Transverse colon (tissue), 4 donors: ENCODE measurements around the gene SLC5A4. TPM values are rescaled to one million over a fixed set of nuclear protein-coding genes. Genes with fewer than 3 reads are reported as not detected.

Experiments used
- DNase-seq: peaks from one replicate; pipeline ENCODE4 v3.0.0-alpha.2; 2019
- H3K27ac ChIP-seq, 4 donors: fragments of 200-600 bp; sonication (generic); 2 replicates each; pipeline ENCODE4 v1.5.1; 2016 to 2018; ENCODE audit warnings: inconsistent platforms in 4 of 4
- H3K27me3 ChIP-seq: fragments of 200-600 bp; sonication (generic); 2 replicates; pipeline ENCODE4 v1.5.1; 2017; ENCODE audit warnings: inconsistent platforms
- H3K36me3 ChIP-seq, 4 donors: fragments of 200-600 bp; sonication (generic); 2 replicates each; pipeline ENCODE4 v1.5.1; 2017 to 2019; ENCODE audit warnings: inconsistent platforms in 4 of 4
- H3K4me1 ChIP-seq, 4 donors: fragments of 200-600 bp; sonication (generic); 2 replicates each; pipeline ENCODE4 v1.5.1; 2017 to 2020; ENCODE audit warnings: inconsistent platforms in 4 of 4
- H3K4me3 ChIP-seq, 4 donors: fragments of 200-600 bp; sonication (generic); 1 replicate in 1 of 4; 2 replicates in 3 of 4; pipeline versions ENCODE4 v1.5.1 to v1.6.1; 2017 to 2019; ENCODE audit warnings: inconsistent platforms in 4 of 4
- H3K9me3 ChIP-seq, 2 donors: fragments of 200-600 bp; sonication (generic); 2 replicates each; pipeline ENCODE4 v1.5.1; 2017 to 2019; ENCODE audit warnings: inconsistent platforms in 2 of 2
- EP300 ChIP-seq: sonication (generic); formaldehyde crosslinking; IDR thresholded peaks from one replicate; pipeline ENCODE4 v1.6.1; 2017; ENCODE audit warnings: antibody characterized with exemption, low read depth
- POLR2A ChIP-seq: fragments of 450-650 bp; IDR thresholded peaks from one replicate; pipeline ENCODE4 v1.6.1; 2016; ENCODE audit warnings: antibody characterized with exemption, mild to moderate bottlenecking, moderate library complexity
- POLR2AphosphoS5 ChIP-seq, 3 donors: sonication (generic); formaldehyde crosslinking; IDR thresholded peaks; one replicate each; pipeline ENCODE4 v1.6.1; 2016; ENCODE audit warnings: antibody characterized with exemption in 3 of 3
- WGBS, 2 donors: methylation state at CpG; one replicate each; pipeline ENCODE4 v1.1.5; 2018; ENCODE audit warnings: low coverage in 1 of 2; 5-methylcytosine and 5-hydroxymethylcytosine counted together
- in situ Hi-C, 4 donors: fragments of 200-750 bp; cut with MboI; loops; one replicate each; pipeline versions ENCODE4 v1.15.0 to v1.15.1; 2017; ENCODE audit warnings: low sequenced_read_pairs in 3 of 4, low pct_ligation_motif_present in 1 of 4, low pct_unique_long_range_greater_than_20kb in 1 of 4
- intact Hi-C: fragments of 100-400 bp; cut with DNase I; formaldehyde crosslinking; loops from one replicate; pipeline ENCODE4 v1.15.1; 2023; ENCODE audit warnings: low total_unique reads
- small RNA-seq, 4 donors: library from RNA; depleted of rRNA; stranded (forward); fragments of <200 nt; gene quantifications; one replicate each; pipeline ENCODE3, GENCODE V24; 2016
- total RNA-seq, 4 donors: library from RNA; depleted of rRNA; stranded (reverse); fragments of >200 nt; gene quantifications; one replicate each; pipeline ENCODE4 v1.1.0, GENCODE V29; 2016
- TF ChIP-seq, protein P1 (sequence below), 5 experiments: fragments of 200-600 bp in 3 of 5; fragments of 450-650 bp in 2 of 5; sonication (generic) in 3 of 5; IDR thresholded peaks; 1 replicate in 2 of 5; 2 replicates in 3 of 5; pipeline ENCODE4 v1.5.1; 2016 to 2017; ENCODE audit warnings: antibody characterized with exemption in 5 of 5, inconsistent platforms in 3 of 5, mild to moderate bottlenecking in 2 of 5, moderate library complexity in 1 of 5

The SLC5A4 gene
- total RNA-seq, 4 donors from 2014 or later, result 0.41 TPM; not detected in 3

DNA sequence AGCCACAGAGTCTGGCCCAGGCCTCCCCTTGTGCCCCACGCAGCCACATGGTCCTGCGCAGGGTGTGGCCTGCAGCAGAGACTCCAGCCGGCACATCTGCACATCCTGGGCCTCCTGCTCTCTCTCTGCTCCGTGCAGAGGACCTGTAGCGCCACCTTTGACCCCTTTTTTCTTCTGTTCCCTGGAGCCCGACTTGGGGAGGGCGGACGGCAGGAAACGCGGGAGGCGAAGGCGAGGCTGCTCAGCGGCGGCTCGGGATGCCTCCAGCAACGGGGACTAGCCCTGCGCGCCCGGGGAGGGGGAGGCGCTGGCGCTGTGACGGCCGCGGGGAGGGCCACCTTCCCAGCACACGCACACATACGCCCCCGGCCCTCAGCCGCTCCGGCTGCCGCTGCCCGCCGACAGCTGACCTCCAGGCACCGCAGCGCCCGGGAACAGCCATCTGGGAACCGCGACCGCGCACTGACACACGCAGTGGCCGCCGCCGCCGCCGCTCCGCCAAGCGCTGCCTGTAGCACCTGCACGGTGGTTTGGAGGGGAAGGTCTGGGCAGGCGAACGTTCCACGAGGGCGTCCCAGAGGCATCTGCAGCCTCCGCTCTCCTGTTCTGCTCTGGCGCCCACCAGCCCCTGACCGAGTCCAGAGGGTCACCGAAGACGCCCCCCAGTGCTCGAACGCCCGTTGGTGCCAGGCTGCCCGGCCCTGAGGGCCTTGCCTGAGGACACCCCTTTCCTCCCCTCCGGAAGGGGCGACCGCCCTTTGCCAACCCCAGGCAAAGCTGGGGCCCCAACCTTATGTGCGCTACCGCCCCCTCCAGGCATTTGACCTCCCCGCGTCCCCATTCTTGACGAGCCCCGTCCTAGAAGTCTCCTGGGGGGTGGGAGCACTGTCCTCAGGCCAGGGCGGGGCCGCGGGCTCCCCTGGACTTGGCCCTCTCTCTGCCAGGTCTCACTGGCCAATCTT lies 79.2 kb downstream of the SLC5A4 start:
- no peak for DNase-seq
- WGBS, 2 donors, result 12% methylated on average over 30 of the region's 73 CpGs; no CpG with 5 or more reads in 1 of the 2 donors
- no peak for TF ChIP-seq POLR2A

DNA sequence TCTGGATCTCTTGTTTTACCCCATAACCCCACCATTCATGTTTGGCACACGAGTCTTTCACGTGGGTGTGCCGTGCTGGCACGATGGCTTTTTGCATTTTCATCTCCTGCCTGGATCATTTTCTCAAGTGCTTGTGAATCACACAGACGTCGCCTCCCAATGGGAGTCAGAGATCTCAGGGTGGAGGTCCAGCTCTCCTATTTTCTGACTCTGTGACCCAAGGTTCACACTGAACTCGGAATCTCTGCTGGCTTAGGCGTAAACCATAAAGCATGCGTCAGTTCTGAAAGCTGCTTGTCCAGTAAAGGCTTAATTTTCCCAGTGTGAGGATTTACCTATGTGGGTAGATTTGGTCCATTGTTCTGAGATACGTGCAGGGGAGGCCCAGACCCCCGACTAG lies 80.0 kb downstream of the SLC5A4 start:
- Histone ChIP-seq H3K27ac (no peak overlapping the region), H3K9me3 (no peaks in the 10 kb centered on the region), H3K27me3 (peaks cover 48% of the 10 kb centered on the region), H3K4me3 (no peak overlapping the region), H3K36me3 (no peaks in the 10 kb centered on the region), H3K4me1 (peaks cover 0 to 6% (median 2%) of the 10 kb centered on the region in 4 donors)
- WGBS, 2 donors, result 70 to 76% methylated on average over 2 to 11 of the region's 11 CpGs
- no peak for DNase-seq
- TF ChIP-seq POLR2A (no peak), EP300 (no peak), POLR2AphosphoS5 (IDR thresholded peaks at IDR 0.05) (no peak)
- TF ChIP-seq, protein P1, sequence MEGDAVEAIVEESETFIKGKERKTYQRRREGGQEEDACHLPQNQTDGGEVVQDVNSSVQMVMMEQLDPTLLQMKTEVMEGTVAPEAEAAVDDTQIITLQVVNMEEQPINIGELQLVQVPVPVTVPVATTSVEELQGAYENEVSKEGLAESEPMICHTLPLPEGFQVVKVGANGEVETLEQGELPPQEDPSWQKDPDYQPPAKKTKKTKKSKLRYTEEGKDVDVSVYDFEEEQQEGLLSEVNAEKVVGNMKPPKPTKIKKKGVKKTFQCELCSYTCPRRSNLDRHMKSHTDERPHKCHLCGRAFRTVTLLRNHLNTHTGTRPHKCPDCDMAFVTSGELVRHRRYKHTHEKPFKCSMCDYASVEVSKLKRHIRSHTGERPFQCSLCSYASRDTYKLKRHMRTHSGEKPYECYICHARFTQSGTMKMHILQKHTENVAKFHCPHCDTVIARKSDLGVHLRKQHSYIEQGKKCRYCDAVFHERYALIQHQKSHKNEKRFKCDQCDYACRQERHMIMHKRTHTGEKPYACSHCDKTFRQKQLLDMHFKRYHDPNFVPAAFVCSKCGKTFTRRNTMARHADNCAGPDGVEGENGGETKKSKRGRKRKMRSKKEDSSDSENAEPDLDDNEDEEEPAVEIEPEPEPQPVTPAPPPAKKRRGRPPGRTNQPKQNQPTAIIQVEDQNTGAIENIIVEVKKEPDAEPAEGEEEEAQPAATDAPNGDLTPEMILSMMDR (IDR thresholded peaks at IDR 0.05), result no peak
- in situ Hi-C loops (no loop called here), intact Hi-C loops (no loop called here)

More for the DNA sequence above, 79.2 kb downstream of the SLC5A4 start:
- Histone ChIP-seq H3K36me3 (no peaks in the 10 kb centered on the region), H3K4me3 (peak overlapping the region in 1 of 4 donors; percentile 3), H3K4me1 (peaks cover 0 to 6% (median 2%) of the 10 kb centered on the region in 4 donors), H3K27ac (no peak overlapping the region), H3K27me3 (peaks cover 57% of the 10 kb centered on the region), H3K9me3 (no peaks in the 10 kb centered on the region)
- intact Hi-C loops, result no loop called here
- in situ Hi-C loops, result no loop called here

Small RNAs within 50 kb of the gene (small RNA-seq; reads per million reads assigned to genes)
- gene RF02171, result 0 reads per million in 4 donors

Other genes with a start within 250 kb of the SLC5A4 start
- 100 to 1,000 TPM in 2 of 4 donors, 10 to 100 TPM in 2; 25.5 to 145 (median 83.2) TPM for gene SLC5A1, start 212.1 kb downstream of the SLC5A4 start, total RNA-seq
- not detected for gene C22orf42, start 96.0 kb downstream of the SLC5A4 start, total RNA-seq
- not detected for gene RFPL2, start 50.3 kb downstream of the SLC5A4 start, total RNA-seq
- gene RFPL3, start 102.5 kb upstream of the SLC5A4 start, total RNA-seq, result not detected
- gene RTCB, start 156.9 kb upstream of the SLC5A4 start, total RNA-seq, result 100 to 1,000 TPM in 1 of 4 donors, 10 to 100 TPM in 3; 55.4 to 104 (median 84.0) TPM
- not detected for gene BPIFC, start 209.1 kb upstream of the SLC5A4 start, total RNA-seq
- gene FBXO7, start 219.5 kb upstream of the SLC5A4 start, total RNA-seq, result 10 to 100 TPM; 70.3 to 80.1 (median 76.4) TPM